ENCODE measurements around the gene MMAB. TPM values are rescaled to one million over a fixed set of nuclear protein-coding genes. Genes with fewer than 3 reads are reported as not detected.

The MMAB gene
- polyA plus RNA-seq, 2 of the 4 experiments (the other 2 are of a cell fraction), result 26.1 to 36.8 TPM

- FAIRE-seq, result no peak
- CTCF ChIA-PET, result interaction anchor here (1.1 to 1.5 kb wide), 3 partner anchors 11 to 212 kb away, joined by 3 to 5 read pairs (median 4); no protein-coding TSS in a partner anchor
- 94% methylated on average over 24 of the region's 30 CpGs for WGBS (ENCODE audit: missing lambda C conversion rate)
Measured at GRCh38 chr12:109563291-109564284, 9.7 kb downstream of the MMAB start.

GRCh38 chr12:109562871-109563270 is 10.4 kb downstream of the MMAB start:
- no peak for ATAC-seq
- CTCF ChIA-PET, result interaction anchor here (1.1 to 1.2 kb wide), 2 partner anchors 12 to 212 kb away, joined by 3 to 4 read pairs; no protein-coding TSS in a partner anchor
- 73% methylated on average over 4 of the region's 4 CpGs for WGBS (ENCODE audit: missing lambda C conversion rate)
- Histone ChIP-seq H3K4me2 (no peak overlapping the region), H3K4me3 (no peak overlapping the region), H3K9me3 (peaks cover 4% of the 10 kb centered on the region; the same call in 2 of the 3 replicates), H3K27ac (no peak overlapping the region), H3K4me1 (no peaks in the 10 kb centered on the region)
- no peak for FAIRE-seq
- TF ChIP-seq HDAC2 (IDR thresholded peaks at IDR 0.05), result no peak
- no peak for TF ChIP-seq PBX3 (IDR thresholded peaks at IDR 0.05)
- TF ChIP-seq RFX5 (IDR thresholded peaks at IDR 0.05), result no peak
- TF ChIP-seq E2F6 (IDR thresholded peaks at IDR 0.05; ENCODE audit: borderline replicate concordance, low read depth), result no peak
- no peak for TF ChIP-seq CHD4 (IDR thresholded peaks at IDR 0.05; ENCODE audit: borderline replicate concordance)
- no peak for TF ChIP-seq ELK1 (IDR thresholded peaks at IDR 0.05; ENCODE audit: low read depth, low read length)
- TF ChIP-seq MYC (IDR thresholded peaks at IDR 0.05; ENCODE audit: borderline replicate concordance, low read length), result no peak
- TF ChIP-seq HEYL (CRISPR knock-in tag; IDR thresholded peaks at IDR 0.05), result no peak
- TF ChIP-seq HMGXB4 (CRISPR knock-in tag; IDR thresholded peaks at IDR 0.05; ENCODE audit: borderline replicate concordance), result no peak
- TF ChIP-seq ZNF302 (CRISPR knock-in tag; IDR thresholded peaks at IDR 0.05), result no peak
- TF ChIP-seq ZSCAN20 (CRISPR knock-in tag; IDR thresholded peaks at IDR 0.05), result no peak
- TF ChIP-seq KDM1A (IDR thresholded peaks at IDR 0.05; ENCODE audit: low read depth), result no peak
- no peak for TF ChIP-seq FOSB (CRISPR knock-in tag; IDR thresholded peaks at IDR 0.05)
- no peak for TF ChIP-seq SMC3 (IDR thresholded peaks at IDR 0.05)
- TF ChIP-seq CTCF (IDR thresholded peaks at IDR 0.05), result no peak
- TF ChIP-seq CEBPB (IDR thresholded peaks at IDR 0.05), result no peak
- POLR2A ChIA-PET, result no interaction called here
- DNase-seq (ENCODE audit: low read depth in 1 of 2, low spot score in 1 of 2), result no peak

More at GRCh38 chr12:109563291-109564284, 9.7 kb downstream of the MMAB start:
- H3K9me3 ChIP-seq, result peaks cover 4% of the 10 kb centered on the region; the same call in 2 of the 3 replicates
- no peak for TF ChIP-seq EHMT2 (IDR thresholded peaks at IDR 0.05; ENCODE audit: low read depth)
- no peak for TF ChIP-seq CBX2 (IDR thresholded peaks at IDR 0.05; ENCODE audit: borderline replicate concordance, low read depth)
- TF ChIP-seq KDM5A (IDR thresholded peaks at IDR 0.05), result no peak
- no peak for TF ChIP-seq CEBPB (IDR thresholded peaks at IDR 0.05)
- TF ChIP-seq POLR2AphosphoS2 (conservative IDR thresholded peaks at IDR 0.05; ENCODE audit: low read length), result no peak
- no peak for TF ChIP-seq GATA3 (IDR thresholded peaks at IDR 0.05; ENCODE audit: borderline replicate concordance)
- TF ChIP-seq FOSB (CRISPR knock-in tag; IDR thresholded peaks at IDR 0.05), result no peak
- no peak for TF ChIP-seq JUN (IDR thresholded peaks at IDR 0.05)
- no peak for TF ChIP-seq ZNF302 (CRISPR knock-in tag; IDR thresholded peaks at IDR 0.05)
- no peak for TF ChIP-seq ZSCAN20 (CRISPR knock-in tag; IDR thresholded peaks at IDR 0.05)
- H3K4me2 ChIP-seq, result no peak overlapping the region
- no peak overlapping the region for H3K4me3 ChIP-seq
- DNase-seq (ENCODE audit: low read depth in 1 of 2, low spot score in 1 of 2) (no peak), ATAC-seq (no peak)
- POLR2A ChIA-PET, result no interaction called here
- H3K4me1 ChIP-seq, result no peaks in the 10 kb centered on the region
- H3K27ac ChIP-seq, result no peak overlapping the region
